ENCODE data around the gene UPP2.

Gene UPP2

DNA sequence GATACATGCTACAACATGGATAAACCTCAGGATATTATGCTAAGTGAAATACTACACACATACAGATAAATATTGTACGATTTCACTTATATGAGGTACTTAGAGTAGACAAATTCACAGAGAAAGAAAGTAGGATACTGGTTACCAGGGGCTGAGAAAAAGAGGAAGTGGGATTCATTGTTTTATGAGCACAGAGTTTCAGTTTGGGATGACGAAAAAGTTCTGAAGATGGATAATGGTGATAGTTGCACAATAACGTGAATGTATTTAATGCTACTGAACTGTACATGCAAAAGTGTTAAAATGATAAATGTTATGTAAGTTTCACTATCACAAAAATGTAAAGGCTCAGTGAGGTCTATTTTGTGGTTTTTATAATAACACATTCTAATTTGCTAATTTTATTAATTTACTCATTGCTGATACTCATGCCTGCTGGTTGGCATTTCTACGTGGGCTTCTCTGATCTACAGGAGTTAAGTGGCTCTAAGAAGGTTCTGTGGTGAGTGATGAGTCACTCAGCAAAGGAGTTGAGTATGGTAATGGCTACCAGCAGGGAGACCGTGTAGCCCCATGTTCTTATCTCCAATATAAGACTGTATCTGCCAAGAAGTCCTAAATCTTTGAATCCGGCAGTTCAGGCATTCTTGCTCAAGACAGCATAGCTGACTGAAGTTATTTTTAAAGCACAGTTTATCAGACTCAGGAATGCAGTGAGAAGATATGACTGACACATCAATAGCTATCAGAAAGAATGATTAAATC lies 41.1 kb downstream of the UPP2 start:
- no peak for DNase-seq

DNA sequence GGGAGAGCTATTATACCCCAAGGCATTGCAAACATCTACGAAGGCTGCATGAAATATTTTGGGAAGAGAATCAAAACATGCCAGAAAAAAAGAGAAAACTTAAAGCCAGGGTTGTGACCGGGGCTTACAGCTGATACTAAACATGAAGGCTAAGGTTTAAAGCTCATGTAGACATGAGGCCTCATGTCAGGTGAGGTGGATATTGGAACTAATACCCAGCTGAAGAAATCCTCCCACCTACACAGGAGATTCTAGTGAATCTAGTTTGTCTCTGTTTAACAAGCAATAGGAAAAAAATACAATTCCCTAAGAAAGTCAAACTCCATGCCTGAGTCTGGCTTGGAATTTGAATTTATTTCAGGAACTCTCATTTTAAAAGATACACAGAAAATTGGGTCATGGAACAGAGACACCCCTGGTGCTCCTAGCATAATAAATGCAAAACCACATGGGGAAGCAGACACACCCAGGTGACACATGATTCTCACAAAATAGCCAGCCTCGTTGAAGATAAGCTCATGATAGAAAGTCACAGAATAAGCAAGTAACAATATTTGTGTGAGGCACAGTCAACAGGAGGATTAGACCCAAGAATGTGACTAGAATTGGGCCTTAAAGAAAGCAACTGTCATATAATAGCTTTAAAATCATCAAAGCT lies 42.2 kb downstream of the UPP2 start:
- DNase-seq = no peak

DNA sequence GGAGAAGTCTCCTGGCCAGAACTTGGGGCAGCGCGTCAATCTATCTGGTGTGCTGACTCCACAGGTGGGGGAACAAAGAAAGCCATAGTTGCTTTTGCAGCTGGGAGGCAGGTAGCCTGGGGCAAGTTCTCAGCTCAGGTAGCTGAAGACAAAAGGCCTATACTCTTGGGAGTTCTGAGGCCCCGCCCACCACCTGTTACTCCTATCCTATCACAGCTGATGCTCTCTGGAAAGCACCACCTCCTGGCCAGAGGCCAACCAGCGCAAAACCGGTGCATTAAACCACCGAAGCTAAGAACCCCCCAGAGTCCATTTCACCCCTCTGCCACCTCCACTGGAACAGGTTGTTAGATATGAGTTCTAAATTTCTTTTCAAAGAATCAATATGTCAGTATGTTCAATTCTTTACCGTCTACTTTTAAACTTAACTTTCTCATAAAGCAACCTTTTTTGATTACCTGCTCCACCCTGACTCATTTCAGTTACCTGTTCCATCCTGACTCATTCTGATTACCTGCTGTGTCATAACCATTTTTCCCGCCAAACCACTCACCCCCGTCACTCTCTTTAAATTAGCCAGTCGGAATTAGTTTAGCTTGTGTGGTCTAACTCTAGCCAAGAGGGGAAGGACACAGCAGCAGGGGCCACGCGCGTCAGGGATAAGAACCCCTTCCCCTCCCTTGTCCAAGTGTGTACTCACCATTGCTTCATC lies 43.4 kb downstream of the UPP2 start:
- DNase-seq = no peak

DNA sequence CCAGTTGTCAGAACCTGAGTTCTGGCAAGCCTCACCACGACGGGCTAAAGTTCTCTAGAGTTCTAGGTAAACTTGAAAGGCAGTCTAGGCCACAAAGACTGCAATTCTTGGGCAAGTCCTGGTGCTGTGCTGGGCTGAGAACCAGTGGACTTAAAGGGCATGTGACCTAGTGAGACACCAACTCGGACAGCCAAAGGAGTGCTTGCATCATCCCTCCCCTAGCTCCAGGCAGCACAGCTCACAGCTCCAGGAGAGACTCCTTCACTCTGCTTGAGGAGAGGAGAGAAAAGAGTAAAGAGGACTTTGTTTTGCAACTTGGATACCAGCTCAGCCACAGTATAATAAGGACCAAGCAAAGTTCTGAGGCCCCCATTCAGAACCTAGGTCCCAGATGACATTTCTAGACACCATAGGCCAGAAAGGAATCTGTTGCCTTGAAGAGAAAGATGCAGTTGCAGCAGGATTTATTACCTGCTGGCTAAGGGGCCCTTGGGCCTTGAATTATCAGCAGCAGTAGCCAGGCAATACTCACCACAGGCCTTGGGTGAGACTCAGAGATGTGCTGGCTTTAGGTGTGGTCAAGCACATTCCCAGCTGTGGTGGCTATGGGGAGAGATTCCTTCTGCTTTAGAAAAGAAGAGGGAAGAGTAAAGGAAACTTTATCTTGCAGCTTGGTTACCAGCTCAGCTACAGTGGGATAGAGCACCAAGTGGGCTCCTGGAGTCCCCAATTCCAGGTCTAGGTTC lies 51.8 kb downstream of the UPP2 start:
- no peak for DNase-seq

DNA sequence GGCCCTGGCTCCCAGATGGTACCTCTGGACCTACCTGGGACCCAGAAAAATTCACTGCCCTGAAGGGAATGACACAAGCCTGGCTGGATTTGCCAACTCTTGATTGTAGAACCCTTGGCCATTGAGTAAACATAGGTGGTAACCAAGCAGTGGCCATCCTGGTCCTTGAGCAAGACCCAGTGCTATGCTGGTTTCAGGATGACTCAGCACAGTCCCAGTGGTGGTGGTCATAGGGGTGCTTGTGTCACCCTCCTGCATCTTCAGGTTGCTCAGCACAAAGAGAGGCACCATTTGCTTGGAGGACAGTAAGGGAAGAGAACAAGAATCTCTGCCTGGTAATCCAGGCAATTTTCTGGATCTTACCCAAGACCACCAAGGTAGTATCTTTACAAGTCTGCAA lies 52.9 kb downstream of the UPP2 start:
- DNase-seq = no peak

DNA sequence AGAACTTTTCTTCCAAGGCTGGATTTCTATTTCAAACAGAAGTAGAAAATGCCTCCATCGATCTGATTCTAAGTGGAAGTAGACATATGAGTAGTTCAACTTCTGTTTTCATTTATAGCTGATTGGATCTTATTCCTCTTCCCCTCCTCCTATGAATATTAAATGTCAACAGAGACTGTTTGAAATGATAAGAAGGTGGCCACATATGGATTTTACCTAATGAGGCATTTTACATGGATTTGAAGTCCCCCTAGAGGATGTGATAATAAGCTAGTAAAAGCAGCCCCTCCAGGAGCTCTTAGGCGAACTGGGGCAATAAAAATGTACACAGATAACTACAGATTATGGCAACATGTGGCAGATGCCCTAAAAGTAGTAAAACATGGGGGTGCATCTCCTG lies 71.0 kb downstream of the UPP2 start:
- no peak for DNase-seq

DNA sequence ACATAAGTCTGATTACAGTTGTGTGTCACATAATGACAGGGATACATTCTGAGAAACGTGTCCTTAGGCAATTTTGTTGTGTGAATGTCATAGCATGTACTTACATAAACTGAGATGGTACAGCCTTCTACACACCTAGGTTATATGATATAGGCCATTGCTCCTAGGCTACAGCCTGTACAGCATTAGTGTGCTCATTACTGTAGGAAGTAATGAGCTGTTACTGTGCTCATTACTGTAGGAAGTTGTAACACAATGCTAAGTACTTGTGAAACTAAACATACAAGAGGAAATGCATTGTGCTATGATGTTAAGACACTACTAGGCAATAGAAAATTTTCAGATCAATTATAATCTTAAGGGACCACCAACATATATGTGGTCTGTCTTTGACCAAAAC lies 72.8 kb downstream of the UPP2 start:
- no peak for DNase-seq

DNA sequence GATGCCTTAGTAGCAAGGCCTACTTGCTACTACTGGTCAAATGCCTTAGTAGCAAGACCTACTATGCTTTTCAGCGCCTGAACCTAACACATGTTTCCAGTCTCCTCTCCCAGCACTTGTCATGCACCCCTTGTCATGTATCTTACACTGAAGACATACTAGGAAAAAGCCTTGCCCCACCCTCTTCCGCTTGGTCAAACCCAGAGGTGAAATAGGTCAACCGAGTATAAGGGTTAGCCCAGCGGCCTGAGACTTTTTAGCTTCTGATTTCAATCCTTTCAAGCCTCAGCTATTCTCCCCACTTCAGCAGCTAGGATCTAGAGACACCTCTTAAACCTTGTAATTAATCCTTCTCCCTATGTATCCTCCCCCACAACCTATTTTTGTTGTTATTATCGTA lies 73.3 kb downstream of the UPP2 start:
- DNase-seq = no peak

DNA sequence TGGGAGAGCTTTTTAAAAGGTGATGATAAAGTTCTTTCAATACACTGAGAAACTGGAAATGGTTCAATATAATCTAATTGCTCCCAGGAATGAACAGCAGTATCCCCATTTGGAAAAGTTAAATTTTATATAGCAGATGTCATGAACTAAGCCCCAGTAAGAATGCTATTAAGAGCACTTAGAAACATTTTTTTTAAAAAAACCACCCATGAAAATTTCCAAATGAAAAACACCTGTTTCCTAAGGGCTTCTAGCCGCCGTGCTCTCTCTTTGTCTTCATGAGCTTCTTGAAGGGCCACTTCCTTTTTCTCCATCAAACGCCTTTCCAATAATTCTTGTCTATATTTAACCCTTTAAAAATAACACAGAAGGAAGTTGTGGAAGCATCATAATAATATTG lies 77.0 kb downstream of the UPP2 start:
- DNase-seq = no peak

DNA sequence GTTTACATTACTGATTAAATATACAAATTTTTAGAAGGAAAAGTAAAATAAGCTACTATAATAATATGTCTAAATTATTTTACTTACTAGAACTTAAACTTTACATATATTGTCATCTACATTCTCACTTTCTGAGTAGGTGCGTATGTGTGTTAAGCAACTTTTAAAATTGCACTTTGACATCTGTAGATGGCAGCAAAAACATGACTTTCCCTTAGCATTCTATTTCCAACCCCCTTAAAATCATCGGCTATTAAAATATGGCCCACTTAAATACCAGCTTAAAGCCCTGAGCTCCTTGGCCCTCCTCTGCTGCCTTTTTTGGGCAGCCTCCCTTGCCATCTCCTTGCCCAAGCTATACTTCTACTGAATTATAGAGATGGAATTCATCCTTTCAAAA lies 78.0 kb downstream of the UPP2 start:
- DNase-seq = no peak

DNA sequence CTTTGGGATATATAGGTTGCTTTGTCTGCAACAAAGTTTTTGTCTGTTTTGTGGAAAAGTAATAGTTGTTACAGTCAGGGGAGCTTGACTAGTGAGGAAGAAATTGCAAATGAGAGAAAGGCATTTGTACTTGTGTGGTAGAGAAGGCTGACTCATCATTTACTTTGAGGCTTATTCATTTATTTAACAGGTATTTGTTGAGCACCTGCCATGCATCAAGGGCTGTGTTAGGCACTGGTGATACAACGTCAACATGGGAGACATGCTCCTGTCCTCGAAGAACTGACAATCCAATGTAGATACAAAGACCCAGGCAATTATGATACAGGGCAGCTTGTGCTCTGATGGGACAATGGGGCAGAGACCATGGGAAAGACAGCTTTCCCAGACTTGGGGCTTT lies 79.5 kb downstream of the UPP2 start:
- DNase-seq = no peak

DNA sequence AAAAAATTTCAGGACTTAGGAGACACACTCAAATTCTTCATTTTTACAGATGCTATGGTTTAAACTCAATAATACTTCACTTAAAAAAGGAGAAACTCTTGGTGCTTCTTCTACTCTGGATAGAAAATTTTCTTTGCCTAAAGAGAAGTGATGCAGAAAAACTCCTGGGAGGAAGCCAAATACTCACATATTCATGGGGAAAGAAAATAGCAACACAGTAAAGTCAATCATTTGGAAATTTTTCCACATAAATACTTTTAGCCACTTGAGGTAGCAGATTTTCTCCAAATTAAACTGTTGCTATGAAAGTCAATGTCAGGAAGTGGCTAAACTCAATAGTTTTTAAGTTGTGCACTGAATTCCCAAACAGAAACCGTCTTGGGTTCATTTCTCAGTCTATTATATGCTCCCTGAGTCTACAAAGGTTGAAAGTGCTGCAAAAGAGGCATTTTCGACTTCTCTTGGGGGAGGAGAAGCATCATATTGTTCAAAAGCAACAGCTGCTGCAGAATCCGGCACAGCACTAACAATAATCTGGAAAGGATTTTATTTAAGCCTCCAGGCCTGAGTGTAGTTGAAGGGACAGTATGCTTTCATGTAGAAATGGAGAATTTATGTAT lies 81.1 kb downstream of the UPP2 start:
- DNase-seq = no peak

DNA sequence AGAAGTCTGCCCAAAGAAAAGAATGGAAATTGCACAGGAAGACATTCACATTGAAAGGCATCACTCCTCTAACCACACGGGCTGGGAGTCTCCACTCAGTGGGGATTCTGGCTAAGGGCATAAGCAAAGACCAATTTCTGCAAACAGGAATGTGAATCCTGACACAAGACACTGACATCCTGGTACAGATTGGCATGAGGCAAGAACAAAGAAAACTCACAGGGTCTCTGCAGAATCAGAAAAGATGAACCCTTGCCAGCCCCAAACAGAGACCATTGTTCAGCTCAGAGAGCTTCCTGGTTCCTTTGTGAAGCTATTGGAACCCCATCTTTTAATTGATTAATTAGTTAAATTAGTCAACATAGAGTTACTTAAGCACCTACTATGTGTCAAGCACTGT lies 82.3 kb downstream of the UPP2 start:
- no peak for DNase-seq

DNA sequence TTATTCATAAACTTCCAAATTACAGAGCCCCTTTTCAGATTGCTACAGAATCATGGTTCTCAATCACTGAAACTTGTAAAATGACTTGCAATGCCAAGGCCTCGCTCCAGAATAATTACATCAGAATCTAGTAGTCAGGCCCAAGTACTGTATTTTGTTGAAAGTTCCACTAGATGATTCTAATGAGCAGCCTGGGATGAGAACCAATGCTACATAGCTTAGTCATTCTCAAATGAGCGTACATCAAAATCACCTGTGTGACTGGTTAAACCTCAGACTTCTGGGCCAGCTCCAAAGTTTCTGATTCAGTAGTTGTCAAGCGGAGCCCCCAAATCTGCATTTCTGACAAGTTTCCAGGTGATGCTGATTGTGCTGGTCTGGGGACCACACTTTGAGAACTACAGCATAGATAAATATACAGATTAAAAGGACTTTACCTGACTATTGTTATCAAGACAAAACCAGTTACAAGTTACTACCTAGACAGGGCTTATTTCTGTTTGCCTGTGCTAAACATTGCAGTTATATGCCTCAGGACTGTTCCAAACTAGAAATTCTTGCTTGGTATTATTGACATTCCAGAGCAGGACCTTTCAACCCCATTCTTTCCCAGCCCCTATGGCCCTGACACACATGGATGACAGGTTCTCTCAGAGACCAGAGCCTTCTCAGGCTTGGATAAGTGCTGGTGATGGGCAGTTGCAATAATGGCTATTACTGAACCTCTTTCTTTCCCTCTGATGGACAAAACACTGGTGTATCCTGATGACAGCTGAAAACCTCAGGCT lies 83.1 kb downstream of the UPP2 start:
- no peak for DNase-seq

Data from CD4-positive, alpha-beta T cell treated with Interleukin-15 for 1 hour (primary cell).